Thyroid gland (tissue), 4 donors: Measurements from ENCODE around the gene SERINC2.

Experiments
- CTCF ChIP-seq, 6 experiments: fragments of 200-600 bp in 3 of 6; fragments of 450-650 bp in 3 of 6; sonication (generic) in 3 of 6; IDR thresholded peaks; one replicate each; pipeline ENCODE4 v1.5.1; 2016 to 2019; ENCODE audit warnings: antibody characterized with exemption in 6 of 6, mild to moderate bottlenecking in 2 of 6, inconsistent platforms in 1 of 6, moderate library complexity in 1 of 6
- POLR2A ChIP-seq, 2 donors: fragments of 450-650 bp; IDR thresholded peaks; one replicate each; pipeline ENCODE4 v1.6.1; 2017; ENCODE audit warnings: antibody characterized with exemption in 2 of 2, mild to moderate bottlenecking in 2 of 2, moderate library complexity in 1 of 2

GRCh38 chr1:31373897-31374486 is 39.0 kb upstream of the SERINC2 start:
- TF ChIP-seq CTCF (IDR thresholded peaks at IDR 0.05) (no peak), POLR2A (IDR thresholded peaks at IDR 0.05) (no peak)
